HepG2 (cell line): Measurements from ENCODE around the gene ZNF865. TPM values are rescaled to one million over a fixed set of nuclear protein-coding genes. Genes with fewer than 3 reads are reported as not detected.
A peak's percentile ranks its signal among the peaks of the same experiment; 100 is the strongest.

Experiments used
- ATAC-seq: fragments of 200-7000 bp; cut with Tn5 transposase; 3 replicates; pipeline ENCODE4 v1.9.1; 2020; ENCODE audit warnings: mild to moderate bottlenecking, moderate library complexity
- BruUV-seq: library from RNA; stranded (reverse); fragments of 400-500 nt; replicated peaks from 2 replicates; lab custom pipeline; 2021; lab: Mats Ljungman, UMichigan
- CTCF ChIA-PET: fragments of 300-600 bp; formaldehyde crosslinking; extraction: SDS; loops from one replicate; lab custom pipeline; 2021; ENCODE audit warnings: low total read pairs, inconsistent platforms, low intra/inter-chr PET ratio; lab: Yijun Ruan, JAX
- POLR2A ChIA-PET: fragments of 350-600 bp; sonication (Branson Sonifier 250); formaldehyde crosslinking; loops from one replicate; lab custom pipeline; 2020; ENCODE audit warnings: antibody characterized with exemption, inconsistent platforms; lab: Yijun Ruan, JAX
- DNase-seq: peaks from one replicate; pipeline ENCODE4 v3.0.0-alpha.2; 2015; ENCODE audit warnings: low spot score
- FAIRE-seq: peaks from 3 replicates; lab custom pipeline; 2011; peaks lifted over from hg19 to GRCh38; lab: Jason Lieb, UNC
- H2AFZ ChIP-seq: one replicate; pipeline ENCODE4 v1.6.1; 2011; ENCODE audit warnings: low read length, inconsistent platforms
- H3K27ac ChIP-seq: fragments of 300-600 bp; 3 replicates; pipeline ENCODE4 v1.8.0; 2011; ENCODE audit warnings: mixed run types, mild to moderate bottlenecking, mixed read lengths, low read length, inconsistent platforms; ENCODE audit not compliant: insufficient read depth; ENCODE audit errors: extremely low read length
- H3K27me3 ChIP-seq, 2 experiments: fragments of 200-600 bp in 1 of 2; 2 replicates in 1 of 2; 3 replicates in 1 of 2; pipeline versions ENCODE4 v1.6.0 to v1.8.0; 2011; ENCODE audit warnings: low read length in 2 of 2, mild to moderate bottlenecking in 2 of 2, moderate library complexity in 2 of 2, inconsistent platforms in 1 of 2; ENCODE audit not compliant: insufficient read depth in 2 of 2, control insufficient read depth in 1 of 2
- H3K36me3 ChIP-seq, 2 experiments: fragments of 200-600 bp in 1 of 2; replicated peaks in 1 of 2; 2 replicates in 1 of 2; 3 replicates in 1 of 2; pipeline versions ENCODE4 v1.5.1 to v1.8.0; 2011; ENCODE audit warnings: low read length in 2 of 2, inconsistent platforms in 1 of 2; ENCODE audit not compliant: insufficient read depth in 2 of 2, control insufficient read depth in 1 of 2
- H3K4me1 ChIP-seq: 2 replicates; pipeline ENCODE4 v1.5.1; 2012; ENCODE audit warnings: low read length, inconsistent platforms; ENCODE audit not compliant: insufficient read depth
- H3K4me2 ChIP-seq: 2 replicates; pipeline ENCODE4 v1.6.0; 2011; ENCODE audit warnings: low read depth, low read length, inconsistent platforms
- H3K4me3 ChIP-seq, 3 experiments: fragments of 200-600 bp in 1 of 3; sonication (generic), shearing (Covaris generic) in 1 of 3; replicated peaks in 1 of 3; 2 replicates each; pipeline ENCODE4 v1.5.1; 2011 to 2016; ENCODE audit warnings: low read length in 3 of 3, inconsistent platforms in 2 of 3, low read depth in 2 of 3, mild to moderate bottlenecking in 2 of 3, control low read depth in 1 of 3, mixed read lengths in 1 of 3; ENCODE audit not compliant: insufficient read depth in 1 of 3
- H3K79me2 ChIP-seq: one replicate; pipeline ENCODE4 v1.6.1; 2011; ENCODE audit warnings: low read length, inconsistent platforms; ENCODE audit not compliant: insufficient read depth
- H3K9ac ChIP-seq: 2 replicates; pipeline ENCODE4 v1.6.0; 2011; ENCODE audit warnings: mild to moderate bottlenecking, low read depth, low read length, inconsistent platforms; ENCODE audit not compliant: insufficient read depth
- H3K9me3 ChIP-seq: 2 replicates; pipeline ENCODE4 v1.5.1; 2012; ENCODE audit warnings: mild to moderate bottlenecking, low read length
- H4K20me1 ChIP-seq: 2 replicates; pipeline ENCODE4 v1.6.0; 2011; ENCODE audit warnings: inconsistent platforms, mild to moderate bottlenecking, low read length, moderate library complexity; ENCODE audit not compliant: insufficient read depth
- AGO1 ChIP-seq: fragments of 200-400 bp; formaldehyde crosslinking; IDR thresholded peaks from 2 replicates; pipeline ENCODE4 v1.6.1; 2017; ENCODE audit warnings: mild to moderate bottlenecking, low read depth, low read length, moderate library complexity; ENCODE audit not compliant: poor library complexity, severe bottlenecking
- AGO2 ChIP-seq: fragments of 200-400 bp; formaldehyde crosslinking; optimal IDR thresholded peaks from 2 replicates; pipeline ENCODE3; 2017; ENCODE audit warnings: mild to moderate bottlenecking, low read depth, low read length, moderate library complexity
- ARID5B ChIP-seq: IDR thresholded peaks from 2 replicates; pipeline ENCODE4 v1.4.0; 2020; ENCODE audit warnings: mild to moderate bottlenecking, missing genetic modification reagents
- ASH2L ChIP-seq: fragments of 300-600, 200-600 bp; sonication (generic); IDR thresholded peaks from 2 replicates; pipeline ENCODE4 v1.7.0; 2017; ENCODE audit warnings: low read depth, mild to moderate bottlenecking, moderate library complexity, mixed read lengths, low read length; ENCODE audit not compliant: insufficient read length
- ATF5 ChIP-seq: sonication (generic); formaldehyde crosslinking; IDR thresholded peaks from 2 replicates; pipeline ENCODE4 v1.4.0; 2020; ENCODE audit warnings: mild to moderate bottlenecking, low read depth, missing genetic modification reagents
- POLR2A ChIP-seq, 2 experiments: IDR thresholded peaks; 2 replicates each; pipeline ENCODE4 v1.6.1; 2011; ENCODE audit warnings: low read depth in 2 of 2, low read length in 2 of 2, mild to moderate bottlenecking in 1 of 2, moderate library complexity in 1 of 2; ENCODE audit not compliant: insufficient read depth in 1 of 2
- ZBTB39 ChIP-seq: sonication (generic); formaldehyde crosslinking; IDR thresholded peaks from 2 replicates; pipeline ENCODE4 v1.5.0; 2020; ENCODE audit warnings: missing genetic modification reagents
- ZNF747 ChIP-seq: sonication (generic); formaldehyde crosslinking; IDR thresholded peaks from 2 replicates; pipeline ENCODE4 v1.8.1; 2023; ENCODE audit warnings: missing genetic modification reagents, mild to moderate bottlenecking, borderline replicate concordance
- WGBS: methylation state at CpG from one replicate; pipeline ENCODE4 v1.1.6; 2017; ENCODE audit warnings: low lambda C conversion rate; 5-methylcytosine and 5-hydroxymethylcytosine counted together
- in situ Hi-C: cut with HindIII; loops from 2 replicates; pipeline ENCODE4 v1.10.0; 2017; ENCODE audit warnings: low pct_unique_long_range_greater_than_20kb; ENCODE audit not compliant: extremely low pct_ligation_motif_present
- intact Hi-C: fragments of 100-400 bp; cut with micrococcal nuclease; formaldehyde crosslinking; loops from one replicate; pipeline ENCODE4 v1.10.0; 2022; ENCODE audit not compliant: unreplicated experiment
- polyA plus RNA-seq, 8 experiments: library from polyadenylated mRNA; depleted of rRNA in 3 of 8; stranded (reverse) in 7 of 8; unstranded in 1 of 8; fragments of >200 nt; fragmentation: Illumina TruSeq in 4 of 8; extraction: Trizol in 4 of 8; gene quantifications; 2 replicates each; pipeline versions ENCODE4 v1.2.1 to v1.2.3, GENCODE V29; 2011 to 2016; ENCODE audit warnings: low read depth in 4 of 8, missing spikeins in 1 of 8, mixed read lengths in 1 of 8; ENCODE audit not compliant: insufficient read depth in 1 of 8
- total RNA-seq, 5 experiments: library from RNA; depleted of rRNA; stranded (reverse); fragments of >200 nt; fragmentation: Illumina TruSeq; extraction: Trizol; gene quantifications; 2 replicates each; pipeline ENCODE4 v1.2.3, GENCODE V29; 2016; ENCODE audit warnings: low read depth in 1 of 5
- TF ChIP-seq, protein P1 (sequence below): sonication (generic); formaldehyde crosslinking; IDR thresholded peaks from 2 replicates; pipeline ENCODE4 v1.5.0; 2020; ENCODE audit warnings: mild to moderate bottlenecking, missing genetic modification reagents

The ZNF865 gene
- total and polyA plus RNA-seq, 2 of the 13 experiments (the other 11 are each of a cell fraction or from before 2014, with no cell fraction given), result 0.93 to 1.0 TPM

DNA sequence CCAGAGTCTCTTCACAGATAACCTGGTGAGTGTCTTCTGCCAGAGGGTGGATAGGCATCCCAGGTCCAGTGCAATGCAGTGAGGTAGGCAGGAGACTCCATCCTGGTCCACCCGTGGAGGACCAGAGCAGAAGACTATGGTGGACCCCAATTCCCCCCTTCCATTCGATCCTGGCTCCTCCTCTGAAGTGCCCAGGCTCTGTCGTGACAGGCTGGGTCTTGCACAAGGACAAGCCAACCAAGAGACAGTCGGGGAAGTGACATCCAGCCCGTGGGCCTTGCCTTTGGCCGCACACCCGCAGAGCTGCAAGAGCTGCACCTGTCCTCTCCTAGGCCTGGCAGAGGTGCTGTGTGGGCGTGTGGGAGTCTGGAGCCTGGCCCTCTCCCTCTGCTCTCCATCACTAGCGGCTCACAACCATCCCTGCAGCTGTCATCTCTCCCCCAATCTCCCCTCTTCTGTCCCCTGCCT lies 15.8 kb downstream of the ZNF865 start:
- in situ Hi-C loops (no loop called here), intact Hi-C loops (no loop called here)
- H3K4me2 ChIP-seq, result no peak overlapping the region
- H3K9me3 ChIP-seq, result no peaks in the 10 kb centered on the region
- H2AFZ ChIP-seq, result no peak overlapping the region
- ChIA-PET POLR2A (interaction anchor here (1.9 kb wide), 1 partner anchor 15 kb away, joined by 6 read pairs; no protein-coding TSS in a partner anchor), CTCF (no interaction called here)
- BruUV-seq, result no TSS peak
- peak; percentile 7; the same call in 1 of the 3 replicates for ATAC-seq
- DNase-seq, result no peak
- no peak overlapping the region for H3K4me3 ChIP-seq
- H3K27ac ChIP-seq, result no peak overlapping the region
- H3K79me2 ChIP-seq, result peaks cover 4% of the 10 kb centered on the region
- H4K20me1 ChIP-seq, result peaks cover 14% of the 10 kb centered on the region; the same call in 1 of the 2 replicates
- no peak for FAIRE-seq
- WGBS, result 98% methylated on average over 3 of the region's 9 CpGs
- H3K9ac ChIP-seq, result no peak overlapping the region
- H3K4me1 ChIP-seq, result peaks cover 31% of the 10 kb centered on the region
- peaks cover 2 to 5% of the 10 kb centered on the region in 2 experiments; a peak in 1 of 5 replicates for H3K36me3 ChIP-seq
- H3K27me3 ChIP-seq, result no peaks in the 10 kb centered on the region
- TF ChIP-seq ASH2L (no peak), ZBTB39 (CRISPR knock-in tag) (no peak), AGO2 (peak; percentile 5), ATF5 (no peak), AGO1 (peak; percentile 7), POLR2A (IDR thresholded peaks at IDR 0.05; ENCODE audit: insufficient read depth in 1 of 2, low read depth in 2 of 2, low read length in 2 of 2) (0 out of 4 replicates have a peak, but pooled peaks of 1 of the 2 experiments have one; percentile 25), ZNF747 (no peak), ARID5B (CRISPR knock-in tag) (no peak)
- TF ChIP-seq, protein P1, sequence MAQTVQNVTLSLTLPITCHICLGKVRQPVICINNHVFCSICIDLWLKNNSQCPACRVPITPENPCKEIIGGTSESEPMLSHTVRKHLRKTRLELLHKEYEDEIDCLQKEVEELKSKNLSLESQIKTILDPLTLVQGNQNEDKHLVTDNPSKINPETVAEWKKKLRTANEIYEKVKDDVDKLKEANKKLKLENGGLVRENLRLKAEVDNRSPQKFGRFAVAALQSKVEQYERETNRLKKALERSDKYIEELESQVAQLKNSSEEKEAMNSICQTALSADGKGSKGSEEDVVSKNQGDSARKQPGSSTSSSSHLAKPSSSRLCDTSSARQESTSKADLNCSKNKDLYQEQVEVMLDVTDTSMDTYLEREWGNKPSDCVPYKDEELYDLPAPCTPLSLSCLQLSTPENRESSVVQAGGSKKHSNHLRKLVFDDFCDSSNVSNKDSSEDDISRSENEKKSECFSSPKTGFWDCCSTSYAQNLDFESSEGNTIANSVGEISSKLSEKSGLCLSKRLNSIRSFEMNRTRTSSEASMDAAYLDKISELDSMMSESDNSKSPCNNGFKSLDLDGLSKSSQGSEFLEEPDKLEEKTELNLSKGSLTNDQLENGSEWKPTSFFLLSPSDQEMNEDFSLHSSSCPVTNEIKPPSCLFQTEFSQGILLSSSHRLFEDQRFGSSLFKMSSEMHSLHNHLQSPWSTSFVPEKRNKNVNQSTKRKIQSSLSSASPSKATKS, result no peak
